GM12878 (cell line): ENCODE results near the gene CAPN2.

Source experiments
- ASH2L ChIP-seq: fragments of 300-600, 200-600 bp; sonication (generic); IDR thresholded peaks from 2 replicates; pipeline ENCODE4 v1.6.1; 2017; ENCODE audit warnings: low read depth, mild to moderate bottlenecking, borderline replicate concordance
- EGR1 ChIP-seq, 2 experiments: IDR thresholded peaks; 1 replicate in 1 of 2; 2 replicates in 1 of 2; pipeline ENCODE4 v1.6.1; 2011 to 2012; ENCODE audit warnings: low read depth in 2 of 2, low read length in 2 of 2, borderline replicate concordance in 1 of 2, mild to moderate bottlenecking in 1 of 2, moderate library complexity in 1 of 2
- TF ChIP-seq, protein P1 (sequence below), 3 experiments: IDR thresholded peaks in 2 of 3; conservative IDR thresholded peaks in 1 of 3; 2 replicates each; pipeline ENCODE4 v1.5.1; 2011; ENCODE audit warnings: low read depth in 3 of 3, low read length in 3 of 3, mild to moderate bottlenecking in 3 of 3, control low read depth in 2 of 3, moderate library complexity in 2 of 3, inconsistent platforms in 1 of 3, mixed read lengths in 1 of 3; ENCODE audit not compliant: control insufficient read depth in 2 of 3, insufficient read depth in 1 of 3; ENCODE audit errors: extremely low read depth in 1 of 3
- TF ChIP-seq, protein P2 (sequence below): IDR thresholded peaks from 2 replicates; pipeline ENCODE4 v1.6.1; 2011; ENCODE audit warnings: mild to moderate bottlenecking, low read depth, low read length, moderate library complexity; ENCODE audit not compliant: insufficient replicate concordance

DNA sequence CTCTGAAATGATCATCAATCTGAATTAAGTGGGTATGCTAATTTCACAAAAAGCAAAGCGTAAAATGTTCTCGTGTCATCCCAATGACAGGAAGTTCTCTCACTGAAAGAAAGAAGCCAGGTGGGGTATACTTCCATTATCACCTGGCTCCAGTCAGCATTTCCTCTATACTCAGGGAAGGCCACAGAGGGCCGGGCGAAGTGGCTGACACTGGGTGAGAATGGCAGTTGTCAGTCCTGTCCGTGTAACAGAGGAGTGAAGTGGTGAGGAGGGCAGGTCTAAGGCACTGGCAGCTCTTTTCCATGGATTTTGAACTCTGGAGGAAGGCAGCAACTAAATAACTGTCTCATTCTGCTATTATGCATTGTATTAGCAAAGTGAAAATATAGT is 60.4 kb downstream of the CAPN2 start:
- TF ChIP-seq EGR1 (IDR thresholded peaks at IDR 0.05; ENCODE audit: borderline replicate concordance in 1 of 2, low read depth in 2 of 2, low read length in 2 of 2) (no peak), ASH2L (no peak)
- TF ChIP-seq, protein P1, sequence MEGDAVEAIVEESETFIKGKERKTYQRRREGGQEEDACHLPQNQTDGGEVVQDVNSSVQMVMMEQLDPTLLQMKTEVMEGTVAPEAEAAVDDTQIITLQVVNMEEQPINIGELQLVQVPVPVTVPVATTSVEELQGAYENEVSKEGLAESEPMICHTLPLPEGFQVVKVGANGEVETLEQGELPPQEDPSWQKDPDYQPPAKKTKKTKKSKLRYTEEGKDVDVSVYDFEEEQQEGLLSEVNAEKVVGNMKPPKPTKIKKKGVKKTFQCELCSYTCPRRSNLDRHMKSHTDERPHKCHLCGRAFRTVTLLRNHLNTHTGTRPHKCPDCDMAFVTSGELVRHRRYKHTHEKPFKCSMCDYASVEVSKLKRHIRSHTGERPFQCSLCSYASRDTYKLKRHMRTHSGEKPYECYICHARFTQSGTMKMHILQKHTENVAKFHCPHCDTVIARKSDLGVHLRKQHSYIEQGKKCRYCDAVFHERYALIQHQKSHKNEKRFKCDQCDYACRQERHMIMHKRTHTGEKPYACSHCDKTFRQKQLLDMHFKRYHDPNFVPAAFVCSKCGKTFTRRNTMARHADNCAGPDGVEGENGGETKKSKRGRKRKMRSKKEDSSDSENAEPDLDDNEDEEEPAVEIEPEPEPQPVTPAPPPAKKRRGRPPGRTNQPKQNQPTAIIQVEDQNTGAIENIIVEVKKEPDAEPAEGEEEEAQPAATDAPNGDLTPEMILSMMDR (IDR thresholded peaks at IDR 0.05 in 2 of 3, conservative IDR thresholded peaks at IDR 0.05 in 1 of 3; ENCODE audit: control insufficient read depth in 2 of 3, extremely low read depth in 1 of 3, insufficient read depth in 1 of 3, low read depth in 3 of 3, low read length in 3 of 3): no peak
- TF ChIP-seq, protein P2, sequence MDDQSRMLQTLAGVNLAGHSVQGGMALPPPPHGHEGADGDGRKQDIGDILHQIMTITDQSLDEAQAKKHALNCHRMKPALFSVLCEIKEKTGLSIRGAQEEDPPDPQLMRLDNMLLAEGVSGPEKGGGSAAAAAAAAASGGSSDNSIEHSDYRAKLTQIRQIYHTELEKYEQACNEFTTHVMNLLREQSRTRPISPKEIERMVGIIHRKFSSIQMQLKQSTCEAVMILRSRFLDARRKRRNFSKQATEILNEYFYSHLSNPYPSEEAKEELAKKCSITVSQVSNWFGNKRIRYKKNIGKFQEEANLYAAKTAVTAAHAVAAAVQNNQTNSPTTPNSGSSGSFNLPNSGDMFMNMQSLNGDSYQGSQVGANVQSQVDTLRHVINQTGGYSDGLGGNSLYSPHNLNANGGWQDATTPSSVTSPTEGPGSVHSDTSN: no peak
